HCT116 (cell line): ENCODE data around the gene NACC2.

Experiments
- CEBPB ChIP-seq: IDR thresholded peaks from 2 replicates; pipeline ENCODE4 v1.6.1; 2012; ENCODE audit warnings: low read depth
- CTCF ChIP-seq, 3 experiments: fragments of 200-600 bp in 1 of 3; sonication (generic) in 1 of 3; IDR thresholded peaks in 2 of 3; conservative IDR thresholded peaks in 1 of 3; 2 replicates each; pipeline ENCODE4 v1.5.1; 2012 to 2017; ENCODE audit warnings: low read depth in 2 of 3, low read length in 2 of 3, antibody characterized with exemption in 1 of 3, borderline replicate concordance in 1 of 3, control low read depth in 1 of 3, mild to moderate bottlenecking in 1 of 3, mixed read lengths in 1 of 3, mixed run types in 1 of 3, moderate library complexity in 1 of 3; ENCODE audit not compliant: insufficient read depth in 1 of 3
- EGR1 ChIP-seq: IDR thresholded peaks from 2 replicates; pipeline ENCODE4 v1.6.1; 2012; ENCODE audit warnings: low read depth
- ELF1 ChIP-seq: IDR thresholded peaks from 2 replicates; pipeline ENCODE4 v1.6.1; 2012; ENCODE audit warnings: low read depth, borderline replicate concordance
- JUND ChIP-seq: IDR thresholded peaks from 2 replicates; pipeline ENCODE4 v1.6.1; 2012
- SIN3A ChIP-seq: IDR thresholded peaks from 2 replicates; pipeline ENCODE4 v1.6.1; 2012; ENCODE audit warnings: low read depth
- ZNF274 ChIP-seq: fragments of 200-500 bp; sonication (Bioruptor generic); IDR thresholded peaks from 2 replicates; pipeline ENCODE4 v1.6.1; 2014; ENCODE audit warnings: mild to moderate bottlenecking, low read depth, low read length, inconsistent platforms

- no peak for TF ChIP-seq EGR1
- no peak for TF ChIP-seq JUND
- no peak for TF ChIP-seq SIN3A
- TF ChIP-seq CTCF (IDR thresholded peaks at IDR 0.05 in 2 of 3, conservative IDR thresholded peaks at IDR 0.05 in 1 of 3; ENCODE audit: borderline replicate concordance in 1 of 3, insufficient read depth in 1 of 3, low read depth in 2 of 3, low read length in 2 of 3): no peak
- no peak for TF ChIP-seq ELF1
- TF ChIP-seq CEBPB: no peak
- TF ChIP-seq ZNF274: no peak
Observed at GRCh38 chr9:136127313-136127712, 32.2 kb upstream of the NACC2 start.
